ENCODE measurements around the gene PLAC1. TPM values are rescaled to one million over a fixed set of nuclear protein-coding genes. Genes with fewer than 3 reads are reported as not detected.

PLAC1 gene
- total RNA-seq, 4 donors from 2014 or later: not detected

DNA sequence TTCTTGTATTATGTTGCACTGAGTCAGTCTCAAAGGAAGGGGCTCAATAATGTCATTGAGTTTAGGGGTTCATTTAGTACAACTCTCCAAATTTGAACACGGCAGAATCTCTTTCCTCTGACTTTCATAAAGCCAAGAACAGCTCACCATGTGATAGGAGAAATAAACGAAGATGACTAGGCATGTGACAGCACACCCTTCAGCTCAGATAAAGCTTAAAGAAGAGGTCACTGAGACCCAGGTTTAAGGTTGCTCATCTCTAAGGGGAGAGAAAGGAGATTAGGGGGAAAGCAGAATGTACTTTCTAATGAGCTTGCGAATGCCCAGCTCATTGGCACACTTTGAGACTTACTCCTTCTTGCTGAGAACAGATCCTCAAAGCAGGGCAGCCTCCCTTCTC, 89.0 kb downstream of the PLAC1 start:
- TF ChIP-seq, protein P1, sequence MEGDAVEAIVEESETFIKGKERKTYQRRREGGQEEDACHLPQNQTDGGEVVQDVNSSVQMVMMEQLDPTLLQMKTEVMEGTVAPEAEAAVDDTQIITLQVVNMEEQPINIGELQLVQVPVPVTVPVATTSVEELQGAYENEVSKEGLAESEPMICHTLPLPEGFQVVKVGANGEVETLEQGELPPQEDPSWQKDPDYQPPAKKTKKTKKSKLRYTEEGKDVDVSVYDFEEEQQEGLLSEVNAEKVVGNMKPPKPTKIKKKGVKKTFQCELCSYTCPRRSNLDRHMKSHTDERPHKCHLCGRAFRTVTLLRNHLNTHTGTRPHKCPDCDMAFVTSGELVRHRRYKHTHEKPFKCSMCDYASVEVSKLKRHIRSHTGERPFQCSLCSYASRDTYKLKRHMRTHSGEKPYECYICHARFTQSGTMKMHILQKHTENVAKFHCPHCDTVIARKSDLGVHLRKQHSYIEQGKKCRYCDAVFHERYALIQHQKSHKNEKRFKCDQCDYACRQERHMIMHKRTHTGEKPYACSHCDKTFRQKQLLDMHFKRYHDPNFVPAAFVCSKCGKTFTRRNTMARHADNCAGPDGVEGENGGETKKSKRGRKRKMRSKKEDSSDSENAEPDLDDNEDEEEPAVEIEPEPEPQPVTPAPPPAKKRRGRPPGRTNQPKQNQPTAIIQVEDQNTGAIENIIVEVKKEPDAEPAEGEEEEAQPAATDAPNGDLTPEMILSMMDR (IDR thresholded peaks at IDR 0.05; ENCODE audit: low read depth): no peak

DNA sequence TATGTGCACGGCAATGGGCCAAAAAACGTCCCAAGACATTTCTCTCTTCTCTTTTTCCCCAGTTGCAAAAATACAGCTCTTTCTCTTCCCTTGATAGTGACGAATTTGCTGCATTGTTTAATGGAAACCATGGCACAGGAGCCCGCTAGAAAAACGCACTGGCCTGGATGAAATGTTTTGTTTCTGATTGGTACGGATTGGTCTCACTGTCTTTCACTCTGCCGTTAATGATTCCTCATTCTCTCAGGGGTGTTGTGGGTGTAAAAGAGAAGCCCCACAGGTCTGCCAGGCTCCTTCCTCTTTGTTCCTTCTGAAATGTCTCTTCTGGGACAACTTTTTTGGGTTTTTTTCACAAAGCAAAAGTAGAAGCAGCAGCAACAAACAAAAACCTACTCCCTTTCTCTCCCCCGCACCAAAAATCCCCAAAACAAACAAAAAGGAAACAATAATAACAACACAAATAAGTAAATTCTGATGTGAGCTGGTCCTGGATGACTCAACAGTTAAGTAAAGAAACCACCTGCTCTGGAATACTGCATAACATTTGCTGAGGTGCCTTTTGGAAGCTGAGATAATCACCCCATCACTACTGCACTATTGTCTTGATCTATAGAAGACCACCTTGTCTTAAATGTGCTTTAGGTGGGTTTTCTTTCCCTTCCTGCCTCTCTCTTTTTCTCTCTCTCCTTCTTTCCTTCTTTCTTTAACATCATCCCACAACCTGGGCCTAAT, 89.8 kb downstream of the PLAC1 start:
- TF ChIP-seq, protein P1 (IDR thresholded peaks at IDR 0.05; ENCODE audit: low read depth): no peak

DNA sequence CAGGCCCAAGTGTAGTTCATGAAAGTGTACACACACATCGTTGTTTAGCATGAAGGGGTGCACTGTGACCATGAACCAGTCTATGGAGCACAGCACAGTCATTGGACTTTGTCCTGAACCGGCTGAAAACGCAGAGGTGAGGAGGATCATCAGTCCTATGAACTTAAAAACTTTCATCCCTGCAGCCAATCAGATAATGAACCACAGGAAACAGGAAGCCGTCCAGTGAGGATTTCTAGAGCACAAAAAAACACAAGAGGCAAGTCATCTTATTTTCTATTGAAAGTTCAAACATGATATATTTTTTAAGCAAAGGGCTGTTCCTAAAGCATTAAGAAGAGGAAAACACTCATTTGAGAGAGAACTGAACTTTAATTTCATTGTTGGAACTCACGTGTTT, 91.8 kb downstream of the PLAC1 start:
- TF ChIP-seq, protein P1 (IDR thresholded peaks at IDR 0.05; ENCODE audit: low read depth): no peak

DNA sequence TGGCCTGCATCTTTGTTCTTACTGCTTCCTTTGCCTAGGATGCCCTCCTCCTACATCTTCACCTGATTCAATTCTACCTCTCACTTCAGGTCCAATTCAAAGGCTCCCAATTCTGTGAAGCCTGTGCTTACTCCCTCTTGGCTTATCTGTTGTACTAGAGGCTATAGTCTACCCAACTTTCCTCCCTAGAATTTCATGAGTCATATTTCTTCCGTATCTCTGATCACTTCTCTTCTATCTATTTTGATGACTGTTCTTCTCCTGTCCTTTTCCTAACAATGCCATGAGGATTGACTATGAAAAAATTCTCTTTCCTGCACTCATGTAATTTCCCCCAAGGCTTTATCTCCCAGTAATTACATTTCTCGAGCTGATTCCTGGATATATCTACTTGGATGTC, 96.3 kb downstream of the PLAC1 start:
- TF ChIP-seq, protein P1 (IDR thresholded peaks at IDR 0.05; ENCODE audit: low read depth): no peak

DNA sequence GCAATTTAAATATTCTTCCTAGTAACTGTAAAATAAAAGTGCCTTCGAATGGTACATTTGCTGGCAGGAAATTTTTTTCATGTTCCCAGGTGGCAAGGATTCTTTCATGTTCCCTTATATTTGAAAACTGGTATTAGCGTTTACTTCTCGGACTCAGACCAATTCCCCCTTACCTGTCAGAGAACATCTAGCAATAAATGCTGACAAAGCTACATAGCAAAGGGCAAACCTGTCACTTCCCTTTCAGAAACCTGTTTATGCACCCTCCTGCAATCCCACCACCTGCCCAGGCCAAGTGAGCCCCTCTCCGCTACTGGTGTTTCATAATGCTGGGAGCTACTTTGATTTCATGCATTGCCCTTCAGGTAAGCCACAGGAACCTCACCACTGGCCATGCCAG, 100.1 kb downstream of the PLAC1 start:
- TF ChIP-seq, protein P1 (IDR thresholded peaks at IDR 0.05; ENCODE audit: low read depth): no peak

DNA sequence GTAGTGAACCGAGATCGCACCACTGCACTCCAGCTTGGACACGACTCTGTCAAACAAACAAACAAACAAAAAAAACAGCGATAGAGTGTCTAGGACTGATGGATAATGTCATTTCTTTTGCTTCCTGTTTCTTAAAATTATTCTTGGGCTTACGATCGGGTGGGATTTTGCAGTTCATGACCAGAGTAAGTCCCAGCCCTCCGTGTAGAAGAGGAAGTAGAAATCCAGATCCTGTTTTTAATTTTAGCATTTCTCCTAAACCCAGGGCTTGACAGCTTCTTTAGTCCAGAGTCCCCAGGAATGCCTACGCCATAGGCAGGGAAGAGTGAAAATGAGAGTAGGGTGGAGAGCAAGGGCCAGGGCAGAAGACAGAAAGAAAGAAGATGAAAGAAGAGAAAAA, 104.0 kb downstream of the PLAC1 start:
- TF ChIP-seq, protein P1 (IDR thresholded peaks at IDR 0.05; ENCODE audit: low read depth): no peak

DNA sequence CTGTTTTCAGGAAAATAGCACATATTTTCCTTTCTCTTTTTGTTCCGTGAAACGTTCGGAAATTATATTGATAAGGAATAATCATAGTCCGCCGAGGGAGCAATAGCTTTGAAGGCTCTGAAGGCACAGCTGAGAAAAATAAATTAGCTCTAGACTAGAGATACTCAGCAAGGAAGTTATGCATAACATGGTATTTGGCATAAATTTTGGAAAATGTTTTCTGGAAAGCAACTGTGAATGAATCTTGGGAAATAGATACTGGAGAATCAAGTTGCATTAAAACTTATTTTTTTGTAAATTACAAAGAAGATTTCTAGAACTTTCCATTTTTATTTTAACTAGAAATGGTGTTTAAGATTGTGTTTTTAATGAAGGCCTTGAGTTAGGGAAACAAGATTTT, 105.9 kb downstream of the PLAC1 start:
- TF ChIP-seq, protein P1 (IDR thresholded peaks at IDR 0.05; ENCODE audit: low read depth): no peak
